Measurements from ENCODE around the gene F13B.
A peak's percentile ranks its signal among the peaks of the same experiment; 100 is the strongest.
"Not testable (repeated sequence)": the region's sequence is repeated elsewhere in the genome, so short reads cannot be mapped to it uniquely, and the experiment has no call there.

Gene F13B

GRCh38 chr1:197066719-197067456, at the start of gene F13B:
Gene F13B (minus strand): TSS chr1:197067260. CDS start chr1:197067223, 37 bp downstream.
- no peak for DNase-seq (ENCODE audit: low spot score)

- no peak for DNase-seq (ENCODE audit: low spot score)
Observed at GRCh38 chr1:197116156-197116555, 49.1 kb upstream of the F13B start.

DNA sequence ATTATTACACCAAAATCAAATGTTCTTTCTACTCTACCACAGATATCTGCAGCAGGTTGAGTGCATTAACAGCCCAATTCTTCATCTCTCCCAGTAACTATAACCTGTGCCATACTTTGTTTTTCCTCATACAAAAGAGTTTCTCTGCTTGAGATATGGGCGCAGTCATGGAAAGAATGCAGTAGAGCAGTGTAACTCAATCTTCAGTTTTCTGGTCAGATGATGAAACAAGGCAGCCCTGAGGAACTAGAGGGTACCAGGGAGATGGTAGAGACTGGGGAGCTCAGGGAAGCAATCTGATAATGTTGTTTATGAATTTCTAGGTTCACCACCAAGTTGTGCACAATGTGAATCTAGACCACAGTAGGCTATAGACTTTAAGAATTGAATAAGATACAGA, 39.8 kb upstream of the F13B start:
- DNase-seq (ENCODE audit: low spot score), result no peak

GRCh38 chr1:197103300-197103699, 36.2 kb upstream of the F13B start:
- DNase-seq (ENCODE audit: low spot score), result peak; percentile 5

- DNase-seq (ENCODE audit: low spot score), result no peak
Observed at GRCh38 chr1:197101978-197102377, 34.9 kb upstream of the F13B start.

- DNase-seq (ENCODE audit: low spot score), result no peak
Observed at GRCh38 chr1:197100677-197101076, 33.6 kb upstream of the F13B start.

GRCh38 chr1:197099444-197099843, 32.4 kb upstream of the F13B start:
- no peak for DNase-seq (ENCODE audit: low spot score)

- not testable (repeated sequence) for DNase-seq (ENCODE audit: low spot score)
Observed at GRCh38 chr1:197096971-197097370, 29.9 kb upstream of the F13B start.

- DNase-seq (ENCODE audit: low spot score), result no peak
Observed at GRCh38 chr1:197096137-197096536, 29.1 kb upstream of the F13B start.

DNA sequence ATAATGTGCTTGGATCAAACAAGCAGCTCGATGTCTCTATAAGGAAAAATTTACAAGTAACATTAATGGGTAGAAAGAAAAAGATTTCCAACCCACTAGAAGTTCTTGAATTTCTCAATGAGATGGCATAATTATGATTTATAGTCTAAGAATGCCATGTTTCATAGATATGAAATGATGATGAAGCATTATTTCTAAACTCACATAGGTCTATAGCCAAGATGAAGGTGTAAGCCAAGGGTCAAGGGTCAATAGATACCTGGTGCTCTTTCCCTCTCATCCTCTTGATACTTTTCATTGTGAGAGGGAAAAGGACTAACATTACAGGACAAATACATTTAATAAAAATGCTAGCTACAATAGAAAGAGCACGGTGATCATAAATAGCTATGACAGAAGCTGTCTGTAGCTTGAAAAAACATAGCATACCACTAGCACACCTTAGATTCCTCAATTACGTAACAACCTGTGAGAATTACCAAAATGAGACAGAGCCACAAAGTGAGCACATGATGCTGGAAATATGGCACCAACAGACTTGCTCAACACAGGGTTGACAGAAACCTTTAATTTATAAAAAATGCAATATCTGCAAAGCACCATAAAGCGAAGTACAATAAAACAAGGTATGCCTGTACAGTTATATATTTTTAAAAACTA, 26.3 kb upstream of the F13B start:
- DNase-seq (ENCODE audit: low spot score), result no peak

DNA sequence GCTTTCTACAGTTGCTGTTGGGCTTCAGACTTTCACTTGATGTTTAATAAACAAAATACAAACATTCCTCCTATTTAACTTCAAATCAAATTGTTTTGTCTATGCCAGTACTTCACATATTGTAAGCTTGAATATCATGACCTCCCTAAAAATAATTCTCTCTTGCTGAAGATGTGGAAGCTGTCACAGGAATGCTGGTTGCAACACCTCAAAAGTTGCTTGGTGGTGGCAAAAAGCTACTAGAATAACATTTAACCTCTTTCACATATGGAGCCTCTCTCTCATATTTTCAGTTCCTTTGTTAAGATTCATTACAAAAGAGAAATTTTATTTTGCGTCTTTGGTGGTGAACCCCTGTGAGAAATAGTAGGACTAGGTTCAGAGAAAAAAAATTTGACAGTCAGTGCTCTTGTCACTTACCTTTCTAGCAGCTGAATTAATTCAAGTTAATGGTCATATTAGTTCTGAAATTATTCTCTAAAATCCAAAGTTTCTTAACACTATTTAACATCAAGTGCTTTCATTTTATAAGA, 25.5 kb upstream of the F13B start:
- no peak for DNase-seq (ENCODE audit: low spot score)

DNA sequence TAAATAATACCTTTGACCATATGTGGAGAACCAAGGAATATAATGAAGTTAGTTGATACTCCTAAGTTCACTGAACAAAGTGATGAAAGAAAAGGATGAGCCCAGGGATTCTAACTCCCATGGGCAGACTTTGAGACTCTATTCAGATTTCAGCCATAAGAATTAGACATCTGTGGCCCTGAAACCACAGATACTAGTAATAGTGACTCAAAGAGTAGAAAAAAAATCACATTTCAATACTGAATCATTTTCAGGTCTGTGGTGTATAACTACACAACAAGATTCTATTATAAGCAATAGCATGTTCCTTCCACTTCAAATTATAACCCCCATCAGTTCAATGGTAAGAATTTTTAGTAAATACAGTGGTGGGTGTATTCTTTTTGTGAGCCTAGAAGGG, 16.4 kb upstream of the F13B start:
- DNase-seq (ENCODE audit: low spot score), result no peak

GRCh38 chr1:197081117-197081753, 14.2 kb upstream of the F13B start:
- no peak for DNase-seq (ENCODE audit: low spot score)

DNA sequence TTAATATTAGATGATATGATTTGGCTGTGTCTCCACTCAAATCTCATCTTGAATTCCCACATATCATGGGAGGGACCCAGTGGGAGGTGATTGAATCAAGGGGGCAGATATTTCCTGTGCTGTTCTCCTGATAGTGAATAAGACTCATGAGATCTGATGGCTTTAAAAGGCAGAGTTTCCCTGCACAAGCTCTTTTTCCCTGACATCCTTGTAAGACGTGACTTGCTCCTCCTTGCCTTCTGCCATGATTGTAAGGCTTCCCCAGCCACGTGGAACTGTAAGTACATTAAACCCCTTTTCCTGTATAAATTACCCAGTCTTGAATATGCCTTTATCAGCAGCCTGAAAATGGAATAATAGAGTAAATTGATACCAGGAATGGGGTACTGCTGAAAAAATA, 13.3 kb upstream of the F13B start:
- DNase-seq (ENCODE audit: low spot score), result no peak

- DNase-seq (ENCODE audit: low spot score), result no peak
Observed at GRCh38 chr1:197076585-197076984, 9.5 kb upstream of the F13B start.

- no peak for DNase-seq (ENCODE audit: low spot score)
Observed at GRCh38 chr1:197073978-197074377, 6.9 kb upstream of the F13B start.

DNA sequence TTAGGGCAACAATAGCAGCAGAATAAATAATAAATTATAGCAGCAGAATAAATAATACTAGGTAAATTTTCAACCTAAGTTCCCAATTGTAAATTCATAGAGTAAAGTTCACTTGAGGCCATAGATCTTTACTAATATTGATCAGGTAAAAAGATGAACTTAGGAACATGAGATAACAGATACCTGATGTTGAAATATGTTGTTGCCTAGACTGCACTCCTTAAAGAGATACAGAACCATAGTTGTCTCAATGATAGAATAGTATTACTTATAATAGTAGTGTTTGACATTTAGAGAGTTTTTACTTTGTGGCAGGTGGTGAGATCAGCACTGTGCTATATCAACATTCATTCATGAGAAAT, 378 bp upstream of the F13B start:
- DNase-seq (ENCODE audit: low spot score), result no peak

GRCh38 chr1:197066277-197066676, 783 bp downstream of the F13B start:
- no peak for DNase-seq (ENCODE audit: low spot score)

DNA sequence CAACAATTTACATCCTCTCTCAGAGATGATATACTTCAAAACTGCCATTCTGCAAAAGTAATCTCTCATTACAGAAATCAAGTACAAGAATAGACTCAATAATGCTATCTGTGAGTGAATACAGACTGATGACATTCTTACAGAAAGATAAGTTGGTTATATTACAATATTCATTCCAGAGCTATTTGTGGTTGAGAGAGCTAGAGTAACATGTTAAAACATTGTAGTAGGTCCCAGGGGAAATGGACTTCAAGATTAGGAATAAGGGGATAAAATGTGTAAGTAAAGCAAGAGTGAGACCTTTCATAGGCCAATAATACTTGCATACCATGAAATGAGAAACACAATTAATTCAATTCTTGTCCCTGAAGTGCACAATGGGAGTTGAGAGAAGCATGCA, 1.5 kb downstream of the F13B start:
- no peak for DNase-seq (ENCODE audit: low spot score)

GRCh38 chr1:197063212-197063611, 3.8 kb downstream of the F13B start:
- DNase-seq (ENCODE audit: low spot score), result no peak

- DNase-seq (ENCODE audit: low spot score), result no peak
Observed at GRCh38 chr1:197062692-197063091, 4.4 kb downstream of the F13B start.

- no peak for DNase-seq (ENCODE audit: low spot score)
Observed at GRCh38 chr1:197049100-197049499, 18.0 kb downstream of the F13B start.

DNA sequence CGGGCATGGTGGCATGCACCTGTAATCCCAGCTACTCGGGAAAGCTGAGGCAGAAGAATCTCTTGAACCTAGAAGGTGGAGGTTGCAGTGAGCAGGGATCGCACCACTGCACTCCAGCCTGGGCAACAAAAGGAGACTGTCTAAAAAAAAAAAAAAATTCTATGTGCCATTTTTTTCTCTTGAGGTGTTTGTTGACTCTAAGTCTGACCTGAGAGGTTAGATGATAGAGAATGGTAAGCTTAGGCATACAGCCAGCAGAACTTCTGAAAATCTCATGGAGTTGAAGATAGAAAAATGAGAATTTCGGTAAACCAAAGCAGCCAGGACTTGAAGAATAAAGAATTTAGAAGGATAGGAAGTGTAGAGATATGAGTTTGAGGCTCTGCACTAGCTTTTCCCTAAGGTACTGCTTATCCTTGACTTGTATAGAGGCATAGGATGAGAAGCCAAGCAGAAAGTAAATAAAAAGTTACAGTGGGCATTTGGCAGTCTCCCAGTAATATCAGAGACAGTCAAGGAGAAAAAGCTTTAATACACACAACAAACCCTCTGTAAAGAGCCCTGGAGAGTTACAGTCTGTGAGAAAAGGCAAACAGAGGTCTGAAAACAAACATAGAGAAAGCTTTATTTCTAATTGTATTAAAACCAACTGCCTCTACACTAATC, 24.3 kb downstream of the F13B start:
- DNase-seq (ENCODE audit: low spot score), result no peak

Measured in AG08396 (cell line).